ENCODE results near the gene PDE9A. TPM values are rescaled to one million over a fixed set of nuclear protein-coding genes. Genes with fewer than 3 reads are reported as not detected.

Gene PDE9A
- total RNA-seq, 4 donors from 2014 or later: 26.7 to 30.6 (median 28.7) TPM

GRCh38 chr21:42732033-42732410 is 78.6 kb downstream of the PDE9A start:
- peak overlapping the region in 1 of 4 donors; percentile 50 for H3K27ac ChIP-seq
- no peak for TF ChIP-seq CTCF (IDR thresholded peaks at IDR 0.05)
- TF ChIP-seq EP300 (IDR thresholded peaks at IDR 0.05): no peak
- TF ChIP-seq POLR2A (IDR thresholded peaks at IDR 0.05): no peak
- peaks cover 0 to 42% (median 2%) of the 10 kb centered on the region in 3 donors for H3K36me3 ChIP-seq
- WGBS, 2 donors: 92 to 96% methylated on average over 12 of the region's 12 CpGs
- H3K9me3 ChIP-seq: no peaks in the 10 kb centered on the region
- H3K27me3 ChIP-seq: no peaks in the 10 kb centered on the region
- no peak for DNase-seq (ENCODE audit: low spot score in 2 of 2)
- H3K4me3 ChIP-seq: no peak overlapping the region
- peaks cover 0 to 6% (median 3%) of the 10 kb centered on the region in 4 donors for H3K4me1 ChIP-seq

GRCh38 chr21:42733037-42733627 is 79.7 kb downstream of the PDE9A start:
- H3K9me3 ChIP-seq: no peaks in the 10 kb centered on the region
- no peaks in the 10 kb centered on the region for H3K27me3 ChIP-seq
- peaks cover 0 to 46% (median 2%) of the 10 kb centered on the region in 3 donors for H3K36me3 ChIP-seq
- no peak for DNase-seq (ENCODE audit: low spot score in 2 of 2)
- 50 to 56% methylated on average over 7 of the region's 7 CpGs for WGBS, 2 donors
- no peak for TF ChIP-seq EP300 (IDR thresholded peaks at IDR 0.05)
- no peak for TF ChIP-seq CTCF (IDR thresholded peaks at IDR 0.05)
- no peak for TF ChIP-seq POLR2A (IDR thresholded peaks at IDR 0.05)
- H3K27ac ChIP-seq: no peak overlapping the region
- H3K4me1 ChIP-seq: peaks cover 0 to 16% (median 11%) of the 10 kb centered on the region in 4 donors
- no peak overlapping the region for H3K4me3 ChIP-seq

GRCh38 chr21:42733874-42734273 is 80.5 kb downstream of the PDE9A start:
- H3K4me3 ChIP-seq: no peak overlapping the region
- no peak for DNase-seq (ENCODE audit: low spot score in 2 of 2)
- H3K27ac ChIP-seq: no peak overlapping the region
- no peaks in the 10 kb centered on the region for H3K27me3 ChIP-seq
- TF ChIP-seq POLR2A (IDR thresholded peaks at IDR 0.05) (no peak), CTCF (IDR thresholded peaks at IDR 0.05) (no peak), EP300 (IDR thresholded peaks at IDR 0.05) (no peak)
- peaks cover 0 to 46% (median 2%) of the 10 kb centered on the region in 3 donors for H3K36me3 ChIP-seq
- 92 to 94% methylated on average over 7 of the region's 7 CpGs for WGBS, 2 donors
- H3K9me3 ChIP-seq: no peaks in the 10 kb centered on the region
- H3K4me1 ChIP-seq: peaks cover 0 to 23% (median 19%) of the 10 kb centered on the region in 4 donors

- DNase-seq (ENCODE audit: low spot score in 2 of 2): no peak
- H3K36me3 ChIP-seq: peaks cover 0 to 46% (median 2%) of the 10 kb centered on the region in 3 donors
- H3K4me3 ChIP-seq: no peak overlapping the region
- H3K9me3 ChIP-seq: no peaks in the 10 kb centered on the region
- H3K4me1 ChIP-seq: peaks cover 0 to 26% (median 21%) of the 10 kb centered on the region in 4 donors
- WGBS, 2 donors: 66 to 75% methylated on average over 7 of the region's 7 CpGs
- no peak overlapping the region for H3K27ac ChIP-seq
- TF ChIP-seq EP300 (IDR thresholded peaks at IDR 0.05) (no peak), POLR2A (IDR thresholded peaks at IDR 0.05) (no peak), CTCF (IDR thresholded peaks at IDR 0.05) (no peak)
- no peaks in the 10 kb centered on the region for H3K27me3 ChIP-seq
Measured at GRCh38 chr21:42734323-42734971, 81.0 kb downstream of the PDE9A start.

GRCh38 chr21:42735061-42735460 is 81.6 kb downstream of the PDE9A start:
- Histone ChIP-seq H3K36me3 (peaks cover 0 to 46% (median 2%) of the 10 kb centered on the region in 3 donors), H3K9me3 (no peaks in the 10 kb centered on the region), H3K27me3 (no peaks in the 10 kb centered on the region), H3K27ac (no peak overlapping the region), H3K4me3 (no peak overlapping the region), H3K4me1 (peaks cover 0 to 26% (median 21%) of the 10 kb centered on the region in 4 donors)
- no peak for TF ChIP-seq POLR2A (IDR thresholded peaks at IDR 0.05)
- TF ChIP-seq EP300 (IDR thresholded peaks at IDR 0.05): no peak
- no peak for TF ChIP-seq CTCF (IDR thresholded peaks at IDR 0.05)
- WGBS, 2 donors: 84 to 92% methylated on average over 8 of the region's 8 CpGs
- DNase-seq (ENCODE audit: low spot score in 2 of 2): no peak
